ENCODE results near the gene KLC3.
"Not testable (repeated sequence)": the region's sequence is repeated elsewhere in the genome, so short reads cannot be mapped to it uniquely, and the experiment has no call there.

GRCh38 chr19:45312285-45312684 is 28.3 kb upstream of the KLC3 start:
- TF ChIP-seq, protein P1, sequence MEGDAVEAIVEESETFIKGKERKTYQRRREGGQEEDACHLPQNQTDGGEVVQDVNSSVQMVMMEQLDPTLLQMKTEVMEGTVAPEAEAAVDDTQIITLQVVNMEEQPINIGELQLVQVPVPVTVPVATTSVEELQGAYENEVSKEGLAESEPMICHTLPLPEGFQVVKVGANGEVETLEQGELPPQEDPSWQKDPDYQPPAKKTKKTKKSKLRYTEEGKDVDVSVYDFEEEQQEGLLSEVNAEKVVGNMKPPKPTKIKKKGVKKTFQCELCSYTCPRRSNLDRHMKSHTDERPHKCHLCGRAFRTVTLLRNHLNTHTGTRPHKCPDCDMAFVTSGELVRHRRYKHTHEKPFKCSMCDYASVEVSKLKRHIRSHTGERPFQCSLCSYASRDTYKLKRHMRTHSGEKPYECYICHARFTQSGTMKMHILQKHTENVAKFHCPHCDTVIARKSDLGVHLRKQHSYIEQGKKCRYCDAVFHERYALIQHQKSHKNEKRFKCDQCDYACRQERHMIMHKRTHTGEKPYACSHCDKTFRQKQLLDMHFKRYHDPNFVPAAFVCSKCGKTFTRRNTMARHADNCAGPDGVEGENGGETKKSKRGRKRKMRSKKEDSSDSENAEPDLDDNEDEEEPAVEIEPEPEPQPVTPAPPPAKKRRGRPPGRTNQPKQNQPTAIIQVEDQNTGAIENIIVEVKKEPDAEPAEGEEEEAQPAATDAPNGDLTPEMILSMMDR (conservative IDR thresholded peaks at IDR 0.05; ENCODE audit: low read length): not testable (repeated sequence)
- TF ChIP-seq EZH2phosphoT487 (IDR thresholded peaks at IDR 0.05; ENCODE audit: borderline replicate concordance): not testable (repeated sequence)

Measured in Loucy (cell line).